ENCODE results near the gene TNNI2.

GRCh38 chr11:1796413-1797011 lies 42.3 kb upstream of the TNNI2 start:
- TF ChIP-seq, protein P1, sequence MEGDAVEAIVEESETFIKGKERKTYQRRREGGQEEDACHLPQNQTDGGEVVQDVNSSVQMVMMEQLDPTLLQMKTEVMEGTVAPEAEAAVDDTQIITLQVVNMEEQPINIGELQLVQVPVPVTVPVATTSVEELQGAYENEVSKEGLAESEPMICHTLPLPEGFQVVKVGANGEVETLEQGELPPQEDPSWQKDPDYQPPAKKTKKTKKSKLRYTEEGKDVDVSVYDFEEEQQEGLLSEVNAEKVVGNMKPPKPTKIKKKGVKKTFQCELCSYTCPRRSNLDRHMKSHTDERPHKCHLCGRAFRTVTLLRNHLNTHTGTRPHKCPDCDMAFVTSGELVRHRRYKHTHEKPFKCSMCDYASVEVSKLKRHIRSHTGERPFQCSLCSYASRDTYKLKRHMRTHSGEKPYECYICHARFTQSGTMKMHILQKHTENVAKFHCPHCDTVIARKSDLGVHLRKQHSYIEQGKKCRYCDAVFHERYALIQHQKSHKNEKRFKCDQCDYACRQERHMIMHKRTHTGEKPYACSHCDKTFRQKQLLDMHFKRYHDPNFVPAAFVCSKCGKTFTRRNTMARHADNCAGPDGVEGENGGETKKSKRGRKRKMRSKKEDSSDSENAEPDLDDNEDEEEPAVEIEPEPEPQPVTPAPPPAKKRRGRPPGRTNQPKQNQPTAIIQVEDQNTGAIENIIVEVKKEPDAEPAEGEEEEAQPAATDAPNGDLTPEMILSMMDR (IDR thresholded peaks at IDR 0.05) = no peak
- no peak for TF ChIP-seq EZH2 (IDR thresholded peaks at IDR 0.05; ENCODE audit: borderline replicate concordance, insufficient read depth, low read depth, low read length, poor library complexity, severe bottlenecking)
